ENCODE results near the gene FKBP1A. TPM values are rescaled to one million over a fixed set of nuclear protein-coding genes. Genes with fewer than 3 reads are reported as not detected.

The FKBP1A gene
- total RNA-seq (2022; extraction: Qiagen RNA extraction) = 503 to 525 TPM (median 509 TPM) in 5 replicates

GRCh38 chr20:1392693-1393506 is at the start of gene FKBP1A:
TSS of gene FKBP1A (minus strand) at chr20:1393054. CDS start at chr20:1392998, 56 bp downstream.

DNA sequence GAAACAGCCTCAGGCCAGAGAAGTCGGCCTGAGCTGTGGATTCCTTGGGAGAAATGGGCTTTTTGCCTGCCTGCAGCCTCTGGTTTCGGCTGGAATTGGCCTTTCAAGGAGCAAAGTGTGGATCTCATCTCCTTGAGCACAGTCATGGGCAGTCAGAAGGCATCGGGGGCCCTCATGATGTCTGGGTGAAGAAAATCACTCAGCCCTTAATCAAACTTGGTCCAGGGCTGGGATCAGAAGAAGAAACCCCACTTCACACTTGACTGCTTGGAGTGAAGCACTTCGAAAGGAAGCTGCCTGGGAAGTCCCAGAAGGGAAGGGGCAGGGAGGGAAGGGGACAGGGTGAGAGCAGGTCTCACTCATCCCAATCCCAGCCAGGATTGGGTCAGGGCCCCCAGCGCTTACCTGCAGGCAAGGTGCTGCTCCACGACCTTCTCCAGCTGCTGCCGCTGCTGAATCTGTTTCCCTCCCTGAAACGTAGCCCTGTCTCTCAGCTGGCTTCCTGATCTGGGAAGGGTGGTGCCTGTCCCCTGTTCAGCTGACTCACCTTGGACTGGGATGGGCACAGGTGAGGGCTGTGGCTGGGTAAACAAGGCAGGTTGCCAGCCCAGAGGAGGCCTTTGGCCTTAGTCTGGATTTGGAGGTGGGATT is 64.0 kb downstream of the FKBP1A start, which contains the start of gene SDCBP2:
Gene SDCBP2, minus strand, starts transcription at position 460 of the 651 bp plus-strand sequence. CDS start 8,723 bp downstream, outside the sequence.

Other genes with a start within 250 kb of the FKBP1A start
- 2.3 to 4.2 TPM (median 3.9 TPM) in 5 replicates for gene TMEM74B, start 208.1 kb downstream of the FKBP1A start, total RNA-seq (2022; extraction: Qiagen RNA extraction)
- gene C20orf202, start 189.6 kb downstream of the FKBP1A start, total RNA-seq (2022; extraction: Qiagen RNA extraction) = 0.08 TPM in 1 of 5 replicates, not detected in the others
- not detected in 5 replicates for gene RAD21L1, start 167.0 kb downstream of the FKBP1A start, total RNA-seq (2022; extraction: Qiagen RNA extraction)
- gene SNPH, start 126.8 kb downstream of the FKBP1A start, total RNA-seq (2022; extraction: Qiagen RNA extraction) = 3.3 to 4.7 TPM (median 4.2 TPM) in 5 replicates
- gene SDCBP2, start 63.9 kb downstream of the FKBP1A start, total RNA-seq (2022; extraction: Qiagen RNA extraction) = 1.4 to 2.4 TPM (median 1.8 TPM) in 5 replicates
- 105 to 128 TPM (median 113 TPM) in 5 replicates for gene NSFL1C, start 73.8 kb upstream of the FKBP1A start, total RNA-seq (2022; extraction: Qiagen RNA extraction)
- gene SIRPB2, start 98.4 kb upstream of the FKBP1A start, total RNA-seq (2022; extraction: Qiagen RNA extraction) = not detected in 5 replicates
- not detected in 5 replicates for gene SIRPD, start 164.7 kb upstream of the FKBP1A start, total RNA-seq (2022; extraction: Qiagen RNA extraction)
- 0.41 to 0.56 TPM (median 0.43 TPM) in 5 replicates for gene SIRPB1, start 227.0 kb upstream of the FKBP1A start, total RNA-seq (2022; extraction: Qiagen RNA extraction)